ENCODE measurements around the gene KYNU.
"Not testable (repeated sequence)": the region's sequence is repeated elsewhere in the genome, so short reads cannot be mapped to it uniquely, and the experiment has no call there.

Gene KYNU

DNA sequence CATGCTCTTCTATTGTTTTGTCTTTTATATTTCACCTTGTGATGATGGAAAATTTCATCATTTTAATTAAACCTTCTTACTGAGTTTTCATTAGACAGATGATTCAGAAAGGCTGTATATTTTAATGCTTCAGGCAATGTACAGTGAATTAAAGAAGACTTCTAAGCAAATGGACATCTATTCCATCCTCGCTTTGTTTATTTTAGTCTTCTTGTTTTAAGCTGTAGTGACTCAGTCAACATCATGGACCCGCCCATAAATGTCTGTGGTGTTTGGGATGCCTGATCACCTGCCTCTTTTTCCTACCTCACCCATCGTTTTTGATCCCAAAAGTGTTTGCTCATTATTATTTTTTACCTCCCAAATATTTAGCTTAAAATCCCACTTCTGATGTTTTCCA is 43.1 kb downstream of the KYNU start:
- DNase-seq = no peak

DNA sequence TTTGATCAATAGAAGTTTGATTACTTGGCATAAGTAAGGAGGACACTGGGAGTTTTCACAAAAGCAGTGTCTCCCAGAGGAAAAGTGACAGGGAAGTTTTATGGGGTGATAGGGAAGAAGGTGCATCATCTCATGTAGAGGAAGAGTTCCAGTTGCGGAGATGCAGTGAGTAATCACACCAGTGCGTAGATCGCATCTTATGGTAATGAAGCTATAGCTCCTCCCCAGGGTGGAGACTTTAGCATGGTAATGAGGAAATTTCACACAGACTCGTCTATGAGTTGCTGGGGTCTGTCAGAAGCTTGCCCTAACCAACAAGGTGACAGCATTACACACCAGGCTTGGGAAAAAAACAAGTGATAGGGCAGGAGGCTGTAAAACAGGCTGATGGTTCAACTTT is 49.0 kb downstream of the KYNU start:
- no peak for DNase-seq

DNA sequence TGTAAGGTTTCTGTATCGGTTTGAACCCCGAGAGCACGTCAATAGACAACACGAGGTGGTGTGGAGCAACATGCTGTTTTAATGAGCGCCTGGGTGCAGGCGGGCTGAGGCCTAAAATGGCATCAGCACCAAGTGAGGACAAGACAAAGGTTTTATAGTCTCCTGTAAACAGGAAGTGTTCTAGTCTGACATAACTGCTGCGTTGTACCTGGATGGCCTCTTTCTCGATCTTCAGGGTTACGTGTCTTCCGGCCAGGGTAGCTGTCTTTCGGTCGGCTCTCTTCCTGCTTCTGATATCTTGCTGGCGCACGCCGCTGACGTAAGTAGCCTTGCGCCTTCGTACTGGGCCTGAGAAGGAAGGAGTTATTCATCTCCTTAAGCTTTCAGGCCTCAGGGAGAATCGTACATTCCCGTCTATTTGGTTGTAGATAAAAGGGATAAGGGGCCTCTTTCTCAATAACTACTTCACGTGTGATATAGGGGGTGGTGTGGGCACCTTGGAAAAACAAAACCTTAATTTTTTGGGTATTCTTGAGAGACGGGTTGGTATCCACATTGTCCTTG is 53.5 kb downstream of the KYNU start:
- no peak for DNase-seq

DNA sequence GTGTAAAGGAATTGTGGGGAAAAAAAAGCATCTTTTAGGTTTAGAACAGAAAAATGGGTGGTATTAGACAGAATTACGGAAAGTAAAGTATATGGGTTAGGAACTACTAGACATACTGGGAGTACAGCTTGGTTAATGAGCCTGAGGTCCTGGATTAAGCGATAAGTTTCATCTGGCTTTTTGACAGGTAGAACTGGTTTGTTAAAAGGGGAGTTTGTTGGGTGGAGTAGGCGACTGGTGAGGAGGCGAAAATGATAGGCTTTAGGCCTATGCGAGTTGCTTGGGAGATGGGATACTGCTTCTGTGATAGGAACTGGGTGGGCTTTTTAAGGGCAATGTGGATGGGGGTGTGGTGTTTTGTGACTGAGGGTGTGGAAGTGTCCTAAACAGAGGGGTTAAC is 56.5 kb downstream of the KYNU start:
- DNase-seq = no peak

DNA sequence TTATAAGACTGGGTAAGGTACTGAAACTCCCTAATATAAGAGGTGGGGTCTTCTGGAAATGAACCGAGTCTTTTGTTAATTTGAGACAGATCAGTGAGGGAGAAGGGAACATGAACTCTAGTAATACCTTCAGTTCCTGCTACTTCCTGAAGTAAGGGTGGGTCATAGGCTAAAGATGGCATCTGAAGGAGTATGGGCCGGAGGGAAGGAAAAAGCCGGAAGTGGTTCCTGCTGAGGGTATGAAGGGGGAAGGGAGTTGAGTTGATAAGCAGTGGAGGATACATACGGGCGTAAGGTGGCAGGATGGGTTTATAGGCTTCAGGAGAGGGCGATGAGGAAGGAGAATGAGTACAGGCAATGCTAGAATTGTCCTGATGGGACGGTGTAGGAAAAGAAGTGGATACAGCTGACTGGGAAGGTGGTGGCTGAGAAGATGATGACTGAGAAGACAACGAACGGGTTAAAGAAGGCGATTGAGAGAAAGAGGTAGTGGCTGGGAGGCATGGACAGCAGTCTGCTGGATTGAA is 58.2 kb downstream of the KYNU start:
- DNase-seq = no peak

DNA sequence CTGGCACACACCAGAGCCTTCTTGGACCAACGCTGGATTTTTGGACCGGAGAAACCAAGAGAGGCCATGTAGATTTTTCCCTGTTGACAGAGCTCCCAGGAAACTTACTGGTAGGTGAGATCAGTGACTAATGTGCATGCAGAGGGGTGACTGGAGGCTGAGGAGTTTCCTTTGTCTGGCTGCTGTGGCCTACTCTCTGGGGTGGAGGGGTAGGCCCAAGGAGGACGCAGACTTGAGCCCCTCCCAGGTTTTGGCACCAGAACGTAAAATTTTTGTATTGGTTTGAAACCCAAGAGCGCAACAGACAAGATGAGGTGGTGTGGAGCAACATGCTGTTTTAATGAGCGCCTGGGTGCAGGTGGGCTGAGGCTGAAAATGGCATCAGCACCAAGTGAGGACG is 59.2 kb downstream of the KYNU start:
- DNase-seq = no peak

- no peak for DNase-seq
These were observed 59.9 kb downstream of the KYNU start for GRCh38 chr2:142937347-142937746.

DNA sequence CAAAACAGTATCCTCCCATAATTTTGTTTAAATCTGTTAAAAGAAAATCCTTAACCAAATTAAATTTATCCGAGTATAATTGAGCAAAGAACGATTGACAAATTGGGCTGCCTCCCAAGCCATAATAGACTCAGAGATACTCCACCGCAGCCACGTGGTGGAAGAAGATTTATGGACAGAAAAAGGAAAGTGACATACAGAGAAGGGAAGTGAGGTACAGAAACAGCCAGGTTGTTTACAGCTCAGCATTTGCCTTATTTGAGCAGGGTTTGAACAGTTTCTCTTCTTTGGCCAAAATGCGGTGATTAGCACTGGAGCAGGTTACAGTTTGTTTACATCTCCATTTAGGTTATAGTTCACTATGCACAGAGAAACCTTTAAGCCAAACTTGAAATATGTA is 60.8 kb downstream of the KYNU start:
- no peak for DNase-seq

DNA sequence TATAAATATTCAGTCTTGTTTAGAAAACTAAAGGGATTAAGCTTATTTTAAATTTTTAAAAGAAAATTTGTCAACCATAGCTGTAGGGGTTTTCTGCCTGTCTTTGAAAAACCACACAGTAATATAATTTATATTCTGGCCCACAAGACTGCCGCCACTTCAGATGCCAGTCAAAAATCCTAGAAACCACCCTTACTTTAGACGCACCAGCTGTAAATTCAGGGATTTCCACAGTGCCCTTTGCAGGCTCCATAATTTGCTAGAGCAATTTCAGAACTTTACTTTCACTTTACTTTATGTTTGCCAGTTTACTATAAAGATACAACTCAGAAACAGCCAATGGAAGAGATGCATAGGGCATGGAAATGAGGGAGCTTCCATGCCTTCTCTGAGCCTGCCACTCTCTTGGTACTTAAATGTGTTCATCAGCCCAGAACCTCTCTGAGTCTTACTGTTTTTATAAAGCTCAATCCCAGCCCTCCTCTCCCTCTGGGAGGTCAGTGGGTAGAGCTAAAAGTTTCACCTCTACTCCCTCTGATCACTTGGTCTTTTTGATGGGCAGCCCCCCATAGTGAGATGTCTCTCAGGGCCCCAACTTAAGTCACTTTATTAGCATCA is 63.3 kb downstream of the KYNU start:
- no peak for DNase-seq

- DNase-seq = no peak
These were observed 65.2 kb downstream of the KYNU start for GRCh38 chr2:142942690-142943089.

DNA sequence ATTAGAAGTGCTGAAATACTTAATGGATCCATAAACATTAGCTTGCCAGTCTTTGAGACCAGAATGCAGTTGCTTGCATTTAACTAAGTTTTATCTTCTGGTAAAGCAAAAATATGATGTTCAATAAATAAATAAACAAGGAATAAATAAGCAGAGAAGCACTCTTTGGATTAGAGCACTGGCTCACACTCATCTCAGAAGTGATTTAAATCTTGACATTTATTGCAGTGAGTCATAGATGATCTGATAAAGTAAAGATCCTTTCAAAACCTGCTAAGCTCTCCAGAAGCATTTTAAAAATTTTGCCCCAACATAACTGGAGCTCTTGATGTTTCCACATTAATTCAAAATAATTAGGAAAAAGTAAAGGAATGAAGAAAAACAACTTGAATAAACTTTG is 66.8 kb downstream of the KYNU start:
- no peak for DNase-seq

- DNase-seq = no peak
These were observed 67.3 kb downstream of the KYNU start for GRCh38 chr2:142944721-142945120.

- no peak for DNase-seq
These were observed 69.5 kb downstream of the KYNU start for GRCh38 chr2:142946941-142947340.

GRCh38 chr2:142948723-142949122 is 71.3 kb downstream of the KYNU start:
- DNase-seq = not testable (repeated sequence)

DNA sequence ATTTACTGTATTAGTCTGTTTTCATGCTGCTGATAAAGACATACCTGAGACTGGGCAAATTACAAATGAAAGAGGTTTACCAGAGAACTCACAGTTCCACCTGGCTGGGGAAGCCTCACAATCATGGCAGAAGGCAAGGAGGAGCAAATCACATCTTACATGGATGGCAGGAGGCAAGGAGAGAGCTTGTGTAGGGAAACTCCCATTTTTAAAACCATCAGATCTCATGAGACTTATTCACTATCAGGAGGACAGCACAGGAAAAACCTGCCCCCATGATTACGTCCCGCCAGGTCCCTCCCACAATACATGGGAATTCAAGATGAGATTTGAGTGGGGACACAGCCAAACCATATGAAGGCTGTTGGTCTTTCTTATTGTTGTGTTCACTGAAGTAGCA is 72.9 kb downstream of the KYNU start:
- not testable (repeated sequence) for DNase-seq

DNA sequence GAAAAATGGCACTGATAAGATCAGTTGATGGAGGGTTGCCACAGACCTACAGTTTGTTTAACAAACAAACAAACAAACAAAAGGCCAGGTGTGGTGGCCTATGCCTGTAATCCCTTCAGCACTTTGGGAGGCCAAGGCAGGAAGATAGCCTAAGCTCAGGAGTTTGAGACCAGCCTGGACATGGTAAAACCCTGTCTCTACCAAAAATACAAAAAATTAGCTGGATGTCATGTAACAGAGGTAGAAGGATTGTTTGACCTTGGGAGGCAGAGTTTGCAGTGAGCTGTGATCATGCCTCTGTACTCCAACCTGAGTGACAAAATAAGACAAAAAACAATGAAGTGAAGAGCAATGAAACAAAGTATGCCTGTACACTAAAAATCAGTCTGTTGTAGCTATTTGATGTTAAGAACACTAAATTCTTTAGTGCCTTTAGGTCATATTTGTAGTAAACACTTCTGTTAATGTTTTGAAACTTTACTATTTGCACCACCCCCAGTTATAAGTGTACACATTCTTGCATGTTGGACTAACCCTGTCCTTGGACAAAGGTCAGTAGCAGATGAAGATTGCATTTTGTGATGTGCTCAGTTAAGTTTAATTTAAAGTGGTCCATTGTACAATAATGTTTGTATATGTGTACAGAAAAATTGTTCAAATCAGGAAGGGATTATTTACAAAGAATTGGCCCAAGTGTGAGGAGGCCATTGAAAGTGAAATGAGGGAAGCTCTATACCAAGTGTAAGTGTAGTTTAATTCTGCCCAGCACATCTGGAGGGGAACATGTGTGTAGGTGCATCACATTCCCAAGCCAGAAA is 73.9 kb downstream of the KYNU start:
- no peak for DNase-seq

DNA sequence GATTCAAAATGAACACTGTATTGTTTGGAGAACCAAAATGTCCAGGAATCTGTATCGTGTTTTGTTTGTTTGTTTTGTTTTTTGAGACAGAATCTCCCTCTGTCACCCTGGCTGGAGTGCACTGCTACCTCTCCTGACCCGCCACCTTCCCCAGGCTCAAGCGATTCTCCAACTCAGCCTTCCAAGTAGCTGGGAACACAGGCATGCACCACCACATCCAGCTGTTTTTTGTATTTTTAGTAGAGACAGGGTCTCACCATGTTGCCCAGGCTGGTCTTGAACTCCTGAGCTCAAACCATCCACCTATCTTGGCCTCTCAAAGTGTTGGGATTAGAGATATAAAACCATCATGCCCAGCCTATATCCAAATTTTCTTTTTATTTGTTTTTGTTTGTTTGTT is 74.6 kb downstream of the KYNU start:
- no peak for DNase-seq

- DNase-seq = no peak
These were observed 75.5 kb downstream of the KYNU start for GRCh38 chr2:142952793-142953494.

GRCh38 chr2:142954493-142954892 is 77.0 kb downstream of the KYNU start:
- DNase-seq = no peak

DNA sequence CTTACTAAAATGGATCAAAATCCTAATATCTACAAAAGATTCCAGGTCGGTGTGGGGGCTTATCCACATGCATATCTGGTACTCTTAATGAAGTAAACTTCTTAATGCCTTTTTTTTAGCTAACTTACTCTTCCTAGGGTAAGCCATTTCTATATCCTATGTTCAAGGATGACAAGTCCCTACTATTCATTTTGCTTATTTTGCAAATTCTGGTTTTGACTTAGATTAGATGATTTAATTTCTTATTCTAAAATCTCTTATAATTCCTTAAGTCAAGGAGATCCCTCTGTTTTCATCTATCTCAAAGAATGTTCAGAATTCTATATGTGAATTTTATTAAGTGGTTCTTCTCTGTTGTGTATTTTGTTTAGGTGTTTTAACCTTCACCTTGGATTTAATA is 79.7 kb downstream of the KYNU start:
- no peak for DNase-seq

- DNase-seq = no peak
These were observed 83.7 kb downstream of the KYNU start for GRCh38 chr2:142961202-142961601.

DNA sequence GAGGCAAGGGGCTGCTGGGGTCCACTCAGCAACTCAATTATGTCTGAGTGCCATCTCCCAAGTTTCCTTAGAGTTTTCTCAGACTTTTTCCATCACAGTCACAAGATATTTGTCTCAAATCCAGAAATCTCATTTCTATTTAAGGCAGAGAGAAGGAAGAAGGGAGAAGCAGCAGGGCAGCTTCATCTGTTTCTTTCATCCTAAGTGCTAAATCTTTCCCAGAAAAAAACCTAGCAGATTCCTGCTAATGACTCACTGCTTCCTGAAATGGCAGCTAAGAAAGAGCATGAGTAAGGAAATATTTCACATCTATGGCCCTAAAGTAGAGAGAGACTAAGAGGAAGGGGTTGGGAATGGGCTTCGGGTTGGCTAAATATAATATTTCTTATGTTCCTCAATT is 88.0 kb downstream of the KYNU start:
- DNase-seq = no peak

- no peak for DNase-seq
These were observed 88.8 kb downstream of the KYNU start for GRCh38 chr2:142966284-142966683.

GRCh38 chr2:142967060-142967459 is 89.6 kb downstream of the KYNU start:
- DNase-seq = no peak

Data from NCI-H2171 treated with DMSO at 0.1 percent for 48 hours (cell line).